Karpas-422 (cell line): Measurements from ENCODE around the gene ATP11A. TPM values are rescaled to one million over a fixed set of nuclear protein-coding genes. Genes with fewer than 3 reads are reported as not detected.

Experiments used
- DNase-seq: peaks from one replicate; pipeline ENCODE4 v3.0.0-alpha.2; 2015
- H2AFZ ChIP-seq: fragments of 200-600 bp; sonication (generic); 2 replicates; pipeline ENCODE4 v1.6.1; 2014; ENCODE audit warnings: antibody characterized with exemption, low read length, mixed read lengths
- H3K27ac ChIP-seq: fragments of 200-600 bp; sonication (generic); 2 replicates; pipeline ENCODE4 v1.5.1; 2014; ENCODE audit warnings: mild to moderate bottlenecking, low read length, moderate library complexity
- H3K27me3 ChIP-seq: fragments of 200-600 bp; sonication (generic); 2 replicates; pipeline ENCODE4 v1.6.1; 2014; ENCODE audit warnings: low read length, mixed read lengths
- H3K36me3 ChIP-seq: fragments of 200-600 bp; sonication (generic); 2 replicates; pipeline ENCODE4 v1.6.1; 2014; ENCODE audit warnings: low read length, mixed read lengths; ENCODE audit not compliant: insufficient read depth
- H3K4me1 ChIP-seq: fragments of 200-600 bp; sonication (generic); 2 replicates; pipeline ENCODE4 v1.6.1; 2014; ENCODE audit warnings: mild to moderate bottlenecking, low read length, mixed read lengths
- H3K4me2 ChIP-seq: fragments of 200-600 bp; sonication (generic); 2 replicates; pipeline ENCODE4 v1.6.1; 2014; ENCODE audit warnings: low read length, low read depth, mild to moderate bottlenecking; ENCODE audit not compliant: poor library complexity, severe bottlenecking
- H3K4me3 ChIP-seq: fragments of 200-600 bp; sonication (generic); 2 replicates; pipeline ENCODE4 v1.5.1; 2014; ENCODE audit warnings: mild to moderate bottlenecking, antibody characterized with exemption, low read length, mixed read lengths
- H3K79me2 ChIP-seq: fragments of 200-600 bp; sonication (generic); 2 replicates; pipeline ENCODE4 v1.6.1; 2014; ENCODE audit warnings: mild to moderate bottlenecking, low read length, mixed read lengths
- H3K9ac ChIP-seq: fragments of 200-600 bp; sonication (generic); 2 replicates; pipeline ENCODE4 v1.6.0; 2014; ENCODE audit warnings: low read length
- H3K9me2 ChIP-seq: fragments of 200-600 bp; sonication (generic), shearing (Covaris generic); replicated peaks from 2 replicates; pipeline ENCODE4 v1.6.0; 2014; ENCODE audit warnings: mild to moderate bottlenecking, low read length, moderate library complexity; ENCODE audit not compliant: insufficient read depth
- H3K9me3 ChIP-seq: fragments of 300-700, 200-600 bp; sonication (generic); 2 replicates; pipeline ENCODE4 v1.6.1; 2014; ENCODE audit warnings: low read length, mixed read lengths
- H4K20me1 ChIP-seq: fragments of 200-600 bp; sonication (generic); 2 replicates; pipeline ENCODE4 v1.6.1; 2014; ENCODE audit warnings: mild to moderate bottlenecking, antibody characterized with exemption, low read length, low read depth; ENCODE audit not compliant: insufficient read depth
- total RNA-seq: library from RNA; depleted of rRNA; stranded (reverse); fragments of >200 nt; shearing (Covaris generic); gene quantifications from 2 replicates; pipeline ENCODE4 v1.2.3, GENCODE V29; 2014; ENCODE audit warnings: low replicate concordance

Gene ATP11A
- total RNA-seq, 1 experiment from 2014 or later = 0.11 TPM

- Histone ChIP-seq H3K27ac (no peak overlapping the region), H3K79me2 (no peaks in the 10 kb centered on the region), H3K9ac (no peak overlapping the region), H3K9me3 (no peaks in the 10 kb centered on the region), H3K9me2 (no peaks in the 10 kb centered on the region), H3K4me2 (no peak overlapping the region), H4K20me1 (no peaks in the 10 kb centered on the region), H3K36me3 (no peaks in the 10 kb centered on the region), H3K4me3 (no peak overlapping the region), H3K27me3 (no peaks in the 10 kb centered on the region), H3K4me1 (no peaks in the 10 kb centered on the region), H2AFZ (no peak overlapping the region)
- DNase-seq = no peak
These were observed 40.7 kb upstream of the ATP11A start for GRCh38 chr13:112648966-112649690.

GRCh38 chr13:112651311-112651710 lies 38.5 kb upstream of the ATP11A start:
- Histone ChIP-seq H3K9me2 (no peaks in the 10 kb centered on the region), H3K27me3 (no peaks in the 10 kb centered on the region), H4K20me1 (no peaks in the 10 kb centered on the region), H3K4me1 (no peaks in the 10 kb centered on the region), H3K4me3 (no peak overlapping the region), H3K27ac (no peak overlapping the region), H3K4me2 (no peak overlapping the region), H3K9me3 (no peaks in the 10 kb centered on the region), H2AFZ (no peak overlapping the region), H3K79me2 (no peaks in the 10 kb centered on the region), H3K36me3 (no peaks in the 10 kb centered on the region), H3K9ac (no peak overlapping the region)
- DNase-seq = no peak

GRCh38 chr13:112651750-112652511 lies 37.9 kb upstream of the ATP11A start:
- Histone ChIP-seq H3K4me1 (no peaks in the 10 kb centered on the region), H2AFZ (no peak overlapping the region), H3K9me2 (no peaks in the 10 kb centered on the region), H4K20me1 (no peaks in the 10 kb centered on the region), H3K9me3 (no peaks in the 10 kb centered on the region), H3K79me2 (no peaks in the 10 kb centered on the region), H3K4me3 (no peak overlapping the region), H3K4me2 (no peak overlapping the region), H3K27me3 (no peaks in the 10 kb centered on the region), H3K9ac (no peak overlapping the region), H3K36me3 (no peaks in the 10 kb centered on the region), H3K27ac (no peak overlapping the region)
- no peak for DNase-seq

- Histone ChIP-seq H3K27me3 (no peaks in the 10 kb centered on the region), H3K9me3 (no peaks in the 10 kb centered on the region), H3K4me2 (no peak overlapping the region), H3K36me3 (no peaks in the 10 kb centered on the region), H4K20me1 (no peaks in the 10 kb centered on the region), H3K9ac (no peak overlapping the region), H2AFZ (no peak overlapping the region), H3K9me2 (no peaks in the 10 kb centered on the region), H3K79me2 (no peaks in the 10 kb centered on the region), H3K4me3 (no peak overlapping the region), H3K4me1 (no peaks in the 10 kb centered on the region), H3K27ac (no peak overlapping the region)
- no peak for DNase-seq
These were observed 37.2 kb upstream of the ATP11A start for GRCh38 chr13:112652512-112653070.

- no peak overlapping the region for H3K4me2 ChIP-seq
- no peaks in the 10 kb centered on the region for H3K79me2 ChIP-seq
- no peak overlapping the region for H2AFZ ChIP-seq
- DNase-seq = no peak
- H3K27ac ChIP-seq = no peak overlapping the region
- no peak overlapping the region for H3K4me3 ChIP-seq
- H3K4me1 ChIP-seq = no peaks in the 10 kb centered on the region
- no peaks in the 10 kb centered on the region for H3K9me3 ChIP-seq
- no peaks in the 10 kb centered on the region for H4K20me1 ChIP-seq
- H3K9me2 ChIP-seq = no peaks in the 10 kb centered on the region
- no peak overlapping the region for H3K9ac ChIP-seq
- no peaks in the 10 kb centered on the region for H3K27me3 ChIP-seq
- no peaks in the 10 kb centered on the region for H3K36me3 ChIP-seq
These were observed 36.8 kb upstream of the ATP11A start for GRCh38 chr13:112653071-112653470.

- Histone ChIP-seq H3K36me3 (no peaks in the 10 kb centered on the region), H3K4me1 (no peaks in the 10 kb centered on the region), H2AFZ (no peak overlapping the region), H3K4me2 (no peak overlapping the region), H3K4me3 (no peak overlapping the region), H3K27ac (no peak overlapping the region), H4K20me1 (no peaks in the 10 kb centered on the region), H3K9ac (no peak overlapping the region), H3K9me2 (no peaks in the 10 kb centered on the region), H3K9me3 (no peaks in the 10 kb centered on the region), H3K79me2 (no peaks in the 10 kb centered on the region), H3K27me3 (no peaks in the 10 kb centered on the region)
- no peak for DNase-seq
These were observed 33.9 kb upstream of the ATP11A start for GRCh38 chr13:112655913-112656312.

GRCh38 chr13:112657850-112658445 lies 31.9 kb upstream of the ATP11A start:
- DNase-seq = no peak
- Histone ChIP-seq H3K4me3 (no peak overlapping the region), H3K4me2 (no peak overlapping the region), H3K9me2 (no peaks in the 10 kb centered on the region), H3K79me2 (no peaks in the 10 kb centered on the region), H3K27ac (no peak overlapping the region), H4K20me1 (no peaks in the 10 kb centered on the region), H2AFZ (no peak overlapping the region), H3K36me3 (no peaks in the 10 kb centered on the region), H3K4me1 (no peaks in the 10 kb centered on the region), H3K9me3 (no peaks in the 10 kb centered on the region), H3K9ac (no peak overlapping the region), H3K27me3 (no peaks in the 10 kb centered on the region)

- DNase-seq = no peak
- Histone ChIP-seq H3K4me3 (no peak overlapping the region), H3K9ac (no peak overlapping the region), H4K20me1 (no peaks in the 10 kb centered on the region), H3K79me2 (no peaks in the 10 kb centered on the region), H3K4me1 (no peaks in the 10 kb centered on the region), H3K9me2 (no peaks in the 10 kb centered on the region), H3K27me3 (no peaks in the 10 kb centered on the region), H3K4me2 (no peak overlapping the region), H3K36me3 (no peaks in the 10 kb centered on the region), H3K9me3 (no peaks in the 10 kb centered on the region), H3K27ac (no peak overlapping the region), H2AFZ (no peak overlapping the region)
These were observed 31.0 kb upstream of the ATP11A start for GRCh38 chr13:112658808-112659207.
